HCT116 (cell line): ENCODE measurements around the gene RPAIN. TPM values are rescaled to one million over a fixed set of nuclear protein-coding genes. Genes with fewer than 3 reads are reported as not detected.

Source experiments
- ATAC-seq: fragments of 200-7000 bp; cut with Tn5 transposase; 2 replicates; pipeline ENCODE4 v1.9.1; 2020; ENCODE audit warnings: mild to moderate bottlenecking, moderate library complexity
- BruUV-seq: library from RNA; stranded (reverse); fragments of 400-500 nt; replicated peaks from 2 replicates; lab custom pipeline; 2021; lab: Mats Ljungman, UMichigan
- CTCF ChIA-PET: fragments of 300-600 bp; sonication (Branson Sonifier 250); formaldehyde crosslinking; loops from one replicate; lab custom pipeline; 2021; ENCODE audit warnings: antibody characterized with exemption; lab: Charles Lee
- POLR2A ChIA-PET: fragments of 300-600, 350-600 bp; sonication (Branson Sonifier 250); formaldehyde crosslinking; loops from one replicate; lab custom pipeline; 2021; ENCODE audit warnings: antibody characterized with exemption; lab: Charles Lee
- RAD21 ChIA-PET, 2 experiments: fragments of 300-600 bp; sonication (Branson Sonifier 250); formaldehyde crosslinking; loops; one replicate each; lab custom pipeline; 2023; ENCODE audit warnings: low total read pairs in 2 of 2; ENCODE audit not compliant: uncharacterized antibody in 2 of 2, unreplicated experiment in 2 of 2, low non-redundant PET in 1 of 2; lab: Charles Lee
- DNase-seq: peaks from one replicate; pipeline ENCODE4 v3.0.0-alpha.2; 2010; ENCODE audit warnings: low read depth, low spot score
- H2AFZ ChIP-seq: fragments of 200-600 bp; shearing (Covaris generic), sonication (generic); 2 replicates; pipeline ENCODE4 v1.6.1; 2017; ENCODE audit warnings: low read depth, mixed run types, mixed read lengths, antibody characterized with exemption, low read length; ENCODE audit not compliant: poor library complexity, severe bottlenecking
- H3K27ac ChIP-seq: 2 replicates; pipeline ENCODE4 v1.5.1; 2012; ENCODE audit warnings: low read depth, low read length
- H3K27me3 ChIP-seq: fragments of 200-600 bp; sonication (generic); 2 replicates; pipeline ENCODE4 v1.6.1; 2016; ENCODE audit warnings: mixed run types, low read length, mixed read lengths; ENCODE audit not compliant: insufficient read depth
- H3K36me3 ChIP-seq, 2 experiments: fragments of 200-500 bp in 1 of 2; fragments of 200-600 bp in 1 of 2; sonication (Bioruptor generic) in 1 of 2; sonication (generic) in 1 of 2; 2 replicates each; pipeline versions ENCODE4 v1.5.1 to v1.6.1; 2014 to 2016; ENCODE audit warnings: low read length in 2 of 2, inconsistent platforms in 1 of 2, mixed read lengths in 1 of 2, mixed run types in 1 of 2; ENCODE audit not compliant: insufficient read depth in 2 of 2, control insufficient read depth in 1 of 2
- H3K4me1 ChIP-seq, 2 experiments: fragments of 200-600 bp in 1 of 2; sonication (generic) in 1 of 2; 2 replicates each; pipeline versions ENCODE4 v1.5.1 to v1.6.1; 2012 to 2017; ENCODE audit warnings: low read length in 2 of 2, inconsistent platforms in 1 of 2, mild to moderate bottlenecking in 1 of 2, mixed read lengths in 1 of 2, mixed run types in 1 of 2, moderate library complexity in 1 of 2; ENCODE audit not compliant: insufficient read depth in 2 of 2, control insufficient read depth in 1 of 2
- H3K4me2 ChIP-seq: fragments of 200-600 bp; sonication (generic); 2 replicates; pipeline ENCODE4 v1.6.1; 2017; ENCODE audit warnings: mixed run types, low read length, mixed read lengths
- H3K4me3 ChIP-seq, 2 experiments: fragments of 200-600 bp in 1 of 2; sonication (generic) in 1 of 2; replicated peaks in 1 of 2; 2 replicates each; pipeline ENCODE4 v1.5.1; 2011 to 2016; ENCODE audit warnings: low read length in 2 of 2, control low read depth in 1 of 2, low read depth in 1 of 2, mild to moderate bottlenecking in 1 of 2, mixed read lengths in 1 of 2, mixed run types in 1 of 2
- H3K79me2 ChIP-seq: fragments of 200-600 bp; sonication (generic); 2 replicates; pipeline ENCODE4 v1.6.1; 2017; ENCODE audit warnings: mild to moderate bottlenecking, mixed run types, low read length, moderate library complexity, mixed read lengths; ENCODE audit not compliant: insufficient read depth
- H3K9ac ChIP-seq: fragments of 200-600 bp; sonication (generic); 2 replicates; pipeline ENCODE4 v1.6.1; 2016; ENCODE audit warnings: low read length, mixed read lengths
- H3K9me2 ChIP-seq: fragments of 200-600 bp; sonication (generic), shearing (Covaris generic); 2 replicates; pipeline ENCODE4 v1.6.1; 2017; ENCODE audit warnings: mixed run types, mild to moderate bottlenecking, moderate library complexity; ENCODE audit not compliant: insufficient read depth
- H3K9me3 ChIP-seq, 2 experiments: fragments of 200-500 bp in 1 of 2; fragments of 200-600 bp in 1 of 2; sonication (Bioruptor generic) in 1 of 2; sonication (generic) in 1 of 2; 2 replicates each; pipeline ENCODE4 v1.6.1; 2014 to 2017; ENCODE audit warnings: low read length in 2 of 2, mixed read lengths in 2 of 2, inconsistent platforms in 1 of 2, low read depth in 1 of 2, mild to moderate bottlenecking in 1 of 2, mixed run types in 1 of 2, moderate library complexity in 1 of 2; ENCODE audit not compliant: control insufficient read depth in 1 of 2, insufficient read depth in 1 of 2
- H4K20me1 ChIP-seq: fragments of 200-600 bp; sonication (generic), shearing (Covaris generic); 2 replicates; pipeline ENCODE4 v1.6.1; 2017; ENCODE audit warnings: mixed run types, mild to moderate bottlenecking, moderate library complexity; ENCODE audit not compliant: insufficient read depth
- CTCF ChIP-seq, 3 experiments: fragments of 200-600 bp in 1 of 3; sonication (generic) in 1 of 3; IDR thresholded peaks in 2 of 3; conservative IDR thresholded peaks in 1 of 3; 2 replicates each; pipeline ENCODE4 v1.5.1; 2012 to 2017; ENCODE audit warnings: low read depth in 2 of 3, low read length in 2 of 3, antibody characterized with exemption in 1 of 3, borderline replicate concordance in 1 of 3, control low read depth in 1 of 3, mild to moderate bottlenecking in 1 of 3, mixed read lengths in 1 of 3, mixed run types in 1 of 3, moderate library complexity in 1 of 3; ENCODE audit not compliant: insufficient read depth in 1 of 3
- ELF1 ChIP-seq: IDR thresholded peaks from 2 replicates; pipeline ENCODE4 v1.6.1; 2012; ENCODE audit warnings: low read depth, borderline replicate concordance
- MAX ChIP-seq: IDR thresholded peaks from 2 replicates; pipeline ENCODE4 v1.6.1; 2012
- POLR2A ChIP-seq: IDR thresholded peaks from 2 replicates; pipeline ENCODE4 v1.7.0; 2011; ENCODE audit warnings: borderline replicate concordance; ENCODE audit not compliant: insufficient read depth, insufficient read length; ENCODE audit errors: extremely low read depth
- RAD21 ChIP-seq: IDR thresholded peaks from 2 replicates; pipeline ENCODE4 v1.6.1; 2012; ENCODE audit warnings: low read depth, mild to moderate bottlenecking
- SP1 ChIP-seq: IDR thresholded peaks from 2 replicates; pipeline ENCODE4 v1.6.1; 2012; ENCODE audit warnings: low read depth
- TCF7L2 ChIP-seq: IDR thresholded peaks from 2 replicates; pipeline ENCODE4 v1.7.0; 2011; ENCODE audit warnings: borderline replicate concordance, inconsistent platforms; ENCODE audit not compliant: insufficient read depth, insufficient read length; ENCODE audit errors: extremely low read depth
- YY1 ChIP-seq: IDR thresholded peaks from 2 replicates; pipeline ENCODE4 v1.6.1; 2011; ENCODE audit warnings: low read length, low read depth, moderate library complexity, mild to moderate bottlenecking; ENCODE audit not compliant: insufficient replicate concordance; ENCODE audit errors: extremely low read depth
- ZFX ChIP-seq: fragments of 450-650 bp; IDR thresholded peaks from 2 replicates; pipeline ENCODE4 v1.6.1; 2017
- ZNF274 ChIP-seq: fragments of 200-500 bp; sonication (Bioruptor generic); IDR thresholded peaks from 2 replicates; pipeline ENCODE4 v1.6.1; 2014; ENCODE audit warnings: mild to moderate bottlenecking, low read depth, low read length, inconsistent platforms
- intact Hi-C: fragments of 100-400 bp; cut with micrococcal nuclease; formaldehyde crosslinking; loops from 2 replicates; pipeline ENCODE4 v1.10.0; 2022
- total RNA-seq: library from RNA; stranded (reverse); gene quantifications from one replicate; pipeline ENCODE4 v1.2.1, GENCODE V29; 2021; ENCODE audit not compliant: unreplicated experiment

RPAIN gene
- total RNA-seq, 1 experiment from 2014 or later = 67.9 TPM

- ChIA-PET CTCF (interaction anchor here (2.5 kb wide), 1 partner anchor 13 kb away, joined by 9 read pairs; the partner anchor contains the start of gene C1QBP), POLR2A (no interaction called here)
- BruUV-seq = no TSS peak
Observed at GRCh38 chr17:5425826-5426225, 5.8 kb downstream of the RPAIN start.

More at GRCh38 chr17:5425826-5426225, 5.8 kb downstream of the RPAIN start:
- intact Hi-C loops = no loop called here
- Histone ChIP-seq H3K9ac (no peak overlapping the region), H3K27ac (no peak overlapping the region), H3K4me1 (peaks cover 16 to 20% of the 10 kb centered on the region in 2 experiments), H3K79me2 (peaks cover 43% of the 10 kb centered on the region), H2AFZ (no peak overlapping the region), H3K9me3 (no peaks in the 10 kb centered on the region), H3K36me3 (peaks cover 58 to 61% of the 10 kb centered on the region in 2 experiments), H4K20me1 (no peaks in the 10 kb centered on the region), H3K4me2 (no peak overlapping the region), H3K9me2 (no peaks in the 10 kb centered on the region), H3K4me3 (no peak overlapping the region), H3K27me3 (no peaks in the 10 kb centered on the region)
- RAD21 ChIA-PET = no interaction called here
- ATAC-seq (no peak), DNase-seq (no peak)
- TF ChIP-seq POLR2A (no peak), CTCF (IDR thresholded peaks at IDR 0.05 in 2 of 3, conservative IDR thresholded peaks at IDR 0.05 in 1 of 3; ENCODE audit: borderline replicate concordance in 1 of 3, insufficient read depth in 1 of 3, low read depth in 2 of 3, low read length in 2 of 3) (no peak), SP1 (no peak), TCF7L2 (no peak), YY1 (no peak), ELF1 (no peak), ZNF274 (no peak), ZFX (no peak), RAD21 (no peak), MAX (no peak)
